Measurements from ENCODE around the gene EPO. TPM values are rescaled to one million over a fixed set of nuclear protein-coding genes. Genes with fewer than 3 reads are reported as not detected.

EPO gene
- total RNA-seq, 1 donor from 2014 or later = not detected

DNA sequence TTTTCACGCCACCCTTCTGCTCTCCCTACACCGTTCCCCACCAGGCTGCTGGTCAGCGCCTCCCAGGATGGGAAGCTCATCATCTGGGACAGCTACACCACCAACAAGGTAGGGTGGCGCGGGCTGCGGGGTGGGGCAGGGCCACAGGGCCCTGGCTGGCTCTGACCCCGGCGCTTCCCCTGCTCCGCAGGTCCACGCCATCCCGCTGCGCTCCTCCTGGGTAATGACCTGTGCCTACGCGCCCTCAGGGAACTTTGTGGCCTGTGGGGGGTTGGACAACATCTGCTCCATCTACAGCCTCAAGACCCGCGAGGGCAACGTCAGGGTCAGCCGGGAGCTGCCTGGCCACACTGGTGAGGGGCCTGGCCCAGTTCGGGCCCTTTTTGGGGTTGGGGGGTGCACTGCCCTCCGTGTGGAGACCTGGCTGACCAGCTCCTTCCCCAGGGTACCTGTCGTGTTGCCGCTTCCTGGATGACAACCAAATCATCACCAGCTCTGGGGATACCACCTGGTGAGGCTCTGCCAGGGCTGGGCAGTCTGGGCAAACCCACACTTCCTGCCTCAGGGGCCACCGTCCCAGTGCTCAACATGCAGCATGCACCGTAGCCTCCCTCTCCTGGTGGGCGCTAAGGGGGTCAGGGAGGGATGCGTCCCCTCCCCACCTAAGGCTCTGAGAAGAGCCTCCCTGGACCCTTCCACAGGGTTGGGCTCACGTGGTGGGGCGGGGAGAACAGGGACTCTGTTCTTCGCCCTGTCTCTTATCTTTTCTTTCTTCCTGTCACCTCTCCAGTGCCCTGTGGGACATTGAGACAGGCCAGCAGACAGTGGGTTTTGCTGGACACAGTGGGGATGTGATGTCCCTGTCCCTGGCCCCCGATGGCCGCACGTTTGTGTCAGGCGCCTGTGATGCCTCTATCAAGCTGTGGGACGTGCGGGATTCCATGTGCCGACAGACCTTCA lies 42.7 kb upstream of the EPO start:
- peaks cover 8% of the 10 kb centered on the region for H3K9me3 Mint-ChIP-seq (ENCODE audit: unreplicated experiment)
- TF ChIP-seq, protein P1, sequence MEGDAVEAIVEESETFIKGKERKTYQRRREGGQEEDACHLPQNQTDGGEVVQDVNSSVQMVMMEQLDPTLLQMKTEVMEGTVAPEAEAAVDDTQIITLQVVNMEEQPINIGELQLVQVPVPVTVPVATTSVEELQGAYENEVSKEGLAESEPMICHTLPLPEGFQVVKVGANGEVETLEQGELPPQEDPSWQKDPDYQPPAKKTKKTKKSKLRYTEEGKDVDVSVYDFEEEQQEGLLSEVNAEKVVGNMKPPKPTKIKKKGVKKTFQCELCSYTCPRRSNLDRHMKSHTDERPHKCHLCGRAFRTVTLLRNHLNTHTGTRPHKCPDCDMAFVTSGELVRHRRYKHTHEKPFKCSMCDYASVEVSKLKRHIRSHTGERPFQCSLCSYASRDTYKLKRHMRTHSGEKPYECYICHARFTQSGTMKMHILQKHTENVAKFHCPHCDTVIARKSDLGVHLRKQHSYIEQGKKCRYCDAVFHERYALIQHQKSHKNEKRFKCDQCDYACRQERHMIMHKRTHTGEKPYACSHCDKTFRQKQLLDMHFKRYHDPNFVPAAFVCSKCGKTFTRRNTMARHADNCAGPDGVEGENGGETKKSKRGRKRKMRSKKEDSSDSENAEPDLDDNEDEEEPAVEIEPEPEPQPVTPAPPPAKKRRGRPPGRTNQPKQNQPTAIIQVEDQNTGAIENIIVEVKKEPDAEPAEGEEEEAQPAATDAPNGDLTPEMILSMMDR (IDR thresholded peaks at IDR 0.05; ENCODE audit: partially characterized antibody, unreplicated experiment) = no peak
- peak overlapping the region; percentile 89 for H3K4me3 Mint-ChIP-seq (ENCODE audit: unreplicated experiment)

DNA sequence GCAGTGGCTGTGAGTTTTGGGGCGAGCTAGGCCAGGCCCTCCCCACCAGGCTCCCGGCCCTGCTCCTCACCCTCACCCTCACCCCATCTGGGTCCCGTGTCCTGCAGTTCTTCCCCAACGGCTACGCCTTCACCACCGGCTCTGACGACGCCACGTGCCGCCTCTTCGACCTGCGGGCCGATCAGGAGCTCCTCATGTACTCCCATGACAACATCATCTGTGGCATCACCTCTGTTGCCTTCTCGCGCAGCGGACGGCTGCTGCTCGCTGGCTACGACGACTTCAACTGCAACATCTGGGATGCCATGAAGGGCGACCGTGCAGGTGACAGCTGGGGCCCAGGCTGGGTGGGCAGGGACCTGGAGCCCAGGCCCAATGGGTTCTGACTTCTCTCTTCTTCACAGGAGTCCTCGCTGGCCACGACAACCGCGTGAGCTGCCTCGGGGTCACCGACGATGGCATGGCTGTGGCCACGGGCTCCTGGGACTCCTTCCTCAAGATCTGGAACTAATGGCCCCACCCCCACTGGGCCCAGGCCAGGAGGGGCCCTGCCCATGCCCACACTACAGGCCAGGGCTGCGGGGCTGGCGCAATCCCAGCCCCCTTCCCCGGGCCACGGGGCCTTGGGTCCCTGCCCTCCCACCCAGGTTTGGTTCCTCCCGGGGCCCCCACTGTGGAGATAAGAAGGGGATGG lies 41.8 kb upstream of the EPO start:
- H3K9me3 Mint-ChIP-seq (ENCODE audit: unreplicated experiment) = peaks cover 9% of the 10 kb centered on the region
- peak overlapping the region; percentile 79 for H3K27ac Mint-ChIP-seq (ENCODE audit: unreplicated experiment)
- H3K4me3 Mint-ChIP-seq (ENCODE audit: unreplicated experiment) = no peak overlapping the region
- TF ChIP-seq, protein P1 (IDR thresholded peaks at IDR 0.05; ENCODE audit: partially characterized antibody, unreplicated experiment) = no peak
- H3K4me1 Mint-ChIP-seq (ENCODE audit: low read depth, unreplicated experiment) = peaks cover 5% of the 10 kb centered on the region
- H3K36me3 Mint-ChIP-seq (ENCODE audit: unreplicated experiment) = peaks cover 4% of the 10 kb centered on the region
- DNase-seq = peak; percentile 15
- peaks cover 14% of the 10 kb centered on the region for H3K27me3 Mint-ChIP-seq (ENCODE audit: unreplicated experiment)

More for the DNA sequence above, 42.7 kb upstream of the EPO start:
- H3K36me3 Mint-ChIP-seq (ENCODE audit: unreplicated experiment) = peaks cover 4% of the 10 kb centered on the region
- H3K27me3 Mint-ChIP-seq (ENCODE audit: unreplicated experiment) = peaks cover 14% of the 10 kb centered on the region
- peak overlapping the region; percentile 79 for H3K27ac Mint-ChIP-seq (ENCODE audit: unreplicated experiment)
- peak; percentile 18 for DNase-seq
- peaks cover 5% of the 10 kb centered on the region for H3K4me1 Mint-ChIP-seq (ENCODE audit: low read depth, unreplicated experiment)

DNA sequence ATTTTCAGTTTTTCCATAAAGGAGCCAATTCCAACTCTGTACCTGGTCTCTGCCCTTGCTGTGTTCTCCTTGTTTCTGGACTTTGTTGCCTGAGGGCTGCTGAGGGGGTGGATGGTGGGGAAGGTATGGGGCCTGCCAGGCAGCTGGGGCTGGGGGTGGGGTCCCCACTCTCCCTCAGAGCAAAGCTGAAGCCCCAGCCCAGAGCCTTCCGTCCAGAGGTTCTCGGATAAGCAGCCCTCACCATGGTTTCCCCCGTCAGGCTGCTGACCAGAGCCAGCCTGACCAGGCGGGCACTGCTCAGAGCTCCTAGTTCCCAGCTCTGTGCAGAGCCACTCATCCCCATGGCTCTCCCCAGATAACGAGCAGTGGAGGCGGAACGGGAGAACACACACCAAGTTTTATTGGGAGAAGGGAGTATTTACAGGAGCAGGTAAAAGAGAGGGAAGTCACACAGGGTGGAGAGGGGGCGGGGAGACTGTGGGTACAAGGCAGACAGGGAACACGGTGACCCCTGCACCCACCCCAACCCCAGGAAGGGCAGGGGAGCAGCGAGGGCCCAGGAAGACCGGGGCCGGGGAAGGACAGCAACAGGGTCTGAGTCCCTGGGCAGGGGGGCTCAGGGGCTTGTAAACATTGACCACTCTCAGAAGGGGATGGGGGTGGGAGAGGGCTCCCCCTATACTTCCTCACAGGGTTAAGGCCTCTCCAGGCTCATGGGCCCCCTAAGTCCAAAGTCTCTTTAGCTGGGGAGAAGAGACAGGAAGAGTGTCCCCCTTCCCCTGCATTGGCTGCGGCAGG lies 40.9 kb upstream of the EPO start:
- TF ChIP-seq, protein P1 (IDR thresholded peaks at IDR 0.05; ENCODE audit: partially characterized antibody, unreplicated experiment) = no peak
- Mint-ChIP-seq H3K4me1 (ENCODE audit: low read depth, unreplicated experiment) (peaks cover 5% of the 10 kb centered on the region), H3K4me3 (ENCODE audit: unreplicated experiment) (no peak overlapping the region), H3K9me3 (ENCODE audit: unreplicated experiment) (peaks cover 10% of the 10 kb centered on the region), H3K27ac (ENCODE audit: unreplicated experiment) (peak overlapping the region; percentile 33), H3K36me3 (ENCODE audit: unreplicated experiment) (peaks cover 4% of the 10 kb centered on the region), H3K27me3 (ENCODE audit: unreplicated experiment) (peaks cover 12% of the 10 kb centered on the region)
- peak; percentile 17 for DNase-seq

DNA sequence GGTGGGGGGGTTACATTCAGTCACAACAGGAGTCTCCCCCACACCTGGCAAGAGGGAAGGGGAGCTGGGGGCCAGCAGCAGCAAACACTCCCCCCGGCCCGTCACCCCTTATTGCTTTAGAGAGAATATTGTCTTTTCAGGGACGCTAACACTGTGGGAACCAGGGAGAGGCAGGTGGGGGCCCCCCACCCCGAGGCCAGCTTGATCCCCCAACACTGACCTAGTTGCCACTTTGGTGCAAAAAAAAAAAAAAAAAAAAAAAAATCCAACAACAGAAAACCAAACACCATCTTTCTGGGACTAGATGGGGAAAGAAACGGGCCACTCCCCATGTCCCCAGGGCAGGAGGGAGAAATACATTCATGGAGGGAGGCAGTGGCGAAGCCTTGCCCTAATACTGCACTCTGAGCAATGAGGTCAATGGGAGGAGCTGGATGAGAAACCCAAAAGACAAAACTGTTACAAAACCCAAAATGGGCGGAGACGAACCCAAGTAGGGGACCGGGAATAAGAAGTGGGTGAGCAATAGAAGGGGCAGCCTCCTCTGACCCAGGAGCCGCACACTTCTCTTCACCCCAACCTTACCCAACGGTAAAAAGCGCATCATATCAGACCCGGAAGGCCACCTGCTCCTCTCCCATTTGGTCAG lies 40.2 kb upstream of the EPO start:
- peaks cover 12% of the 10 kb centered on the region for H3K27me3 Mint-ChIP-seq (ENCODE audit: unreplicated experiment)
- H3K4me1 Mint-ChIP-seq (ENCODE audit: low read depth, unreplicated experiment) = peaks cover 5% of the 10 kb centered on the region
- TF ChIP-seq, protein P1 (IDR thresholded peaks at IDR 0.05; ENCODE audit: partially characterized antibody, unreplicated experiment) = no peak
- H3K9me3 Mint-ChIP-seq (ENCODE audit: unreplicated experiment) = peaks cover 10% of the 10 kb centered on the region
- peak overlapping the region; percentile 52 for H3K27ac Mint-ChIP-seq (ENCODE audit: unreplicated experiment)
- H3K4me3 Mint-ChIP-seq (ENCODE audit: unreplicated experiment) = no peak overlapping the region
- H3K36me3 Mint-ChIP-seq (ENCODE audit: unreplicated experiment) = peaks cover 4% of the 10 kb centered on the region
- DNase-seq = no peak
